OCI-LY7 (cell line): ENCODE results near the gene MLLT3.

Experiments used
- EZH2phosphoT487 ChIP-seq: fragments of 200-600 bp; sonication (generic); IDR thresholded peaks from 2 replicates; pipeline ENCODE4 v1.6.1; 2018; ENCODE audit warnings: low read depth, borderline replicate concordance, mild to moderate bottlenecking, mixed run types, antibody characterized with exemption, low read length, moderate library complexity, mixed read lengths
- TF ChIP-seq, protein P1 (sequence below): fragments of 200-600 bp; sonication (generic); conservative IDR thresholded peaks from 2 replicates; pipeline ENCODE4 v1.5.1; 2014; ENCODE audit warnings: mild to moderate bottlenecking, antibody characterized with exemption, low read length, moderate library complexity, mixed read lengths

DNA sequence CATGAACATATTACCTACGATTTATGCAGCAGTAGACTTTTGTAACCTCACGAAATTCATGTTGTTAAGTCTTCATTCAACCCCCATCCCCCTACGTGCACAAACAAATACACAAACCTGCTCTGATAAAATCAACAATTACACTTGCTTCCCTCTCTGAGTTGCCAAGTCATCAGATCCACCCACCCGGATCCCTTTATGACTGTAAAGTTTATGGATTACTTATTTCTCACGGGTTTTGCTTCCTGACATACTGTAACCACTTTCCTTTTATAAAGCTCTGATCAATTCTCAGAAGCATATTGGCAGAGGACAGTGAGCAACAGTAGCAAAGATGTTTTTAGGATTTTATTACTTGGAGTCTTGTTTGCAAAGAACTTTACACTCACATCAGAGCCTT, 70.5 kb downstream of the MLLT3 start:
- TF ChIP-seq, protein P1, sequence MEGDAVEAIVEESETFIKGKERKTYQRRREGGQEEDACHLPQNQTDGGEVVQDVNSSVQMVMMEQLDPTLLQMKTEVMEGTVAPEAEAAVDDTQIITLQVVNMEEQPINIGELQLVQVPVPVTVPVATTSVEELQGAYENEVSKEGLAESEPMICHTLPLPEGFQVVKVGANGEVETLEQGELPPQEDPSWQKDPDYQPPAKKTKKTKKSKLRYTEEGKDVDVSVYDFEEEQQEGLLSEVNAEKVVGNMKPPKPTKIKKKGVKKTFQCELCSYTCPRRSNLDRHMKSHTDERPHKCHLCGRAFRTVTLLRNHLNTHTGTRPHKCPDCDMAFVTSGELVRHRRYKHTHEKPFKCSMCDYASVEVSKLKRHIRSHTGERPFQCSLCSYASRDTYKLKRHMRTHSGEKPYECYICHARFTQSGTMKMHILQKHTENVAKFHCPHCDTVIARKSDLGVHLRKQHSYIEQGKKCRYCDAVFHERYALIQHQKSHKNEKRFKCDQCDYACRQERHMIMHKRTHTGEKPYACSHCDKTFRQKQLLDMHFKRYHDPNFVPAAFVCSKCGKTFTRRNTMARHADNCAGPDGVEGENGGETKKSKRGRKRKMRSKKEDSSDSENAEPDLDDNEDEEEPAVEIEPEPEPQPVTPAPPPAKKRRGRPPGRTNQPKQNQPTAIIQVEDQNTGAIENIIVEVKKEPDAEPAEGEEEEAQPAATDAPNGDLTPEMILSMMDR: no peak
- TF ChIP-seq EZH2phosphoT487: no peak
